GM15510 (cell line): ENCODE results near the gene FUNDC1.

Experiments used
- POLR2A ChIP-seq: IDR thresholded peaks from 3 replicates; pipeline ENCODE4 v1.6.1; 2011; ENCODE audit warnings: borderline replicate concordance; ENCODE audit not compliant: insufficient read length; ENCODE audit errors: extremely low read depth

Gene FUNDC1

GRCh38 chrX:44484607-44485146 lies 58.0 kb downstream of the FUNDC1 start:
- no peak for TF ChIP-seq POLR2A

- TF ChIP-seq POLR2A, result no peak
Measured at GRCh38 chrX:44483965-44484606, 58.6 kb downstream of the FUNDC1 start.

- TF ChIP-seq POLR2A, result no peak
Measured at GRCh38 chrX:44482575-44482974, 60.1 kb downstream of the FUNDC1 start.

- TF ChIP-seq POLR2A, result no peak
Measured at GRCh38 chrX:44480591-44480990, 62.1 kb downstream of the FUNDC1 start.

- TF ChIP-seq POLR2A, result no peak
Measured at GRCh38 chrX:44474410-44474809, 68.2 kb downstream of the FUNDC1 start.
